Glomerular visceral epithelial cell (primary cell): ENCODE results near the gene SOCS6.
A peak's percentile ranks its signal among the peaks of the same experiment; 100 is the strongest.
"Not testable (repeated sequence)": the region's sequence is repeated elsewhere in the genome, so short reads cannot be mapped to it uniquely, and the experiment has no call there.

Source experiments
- DNase-seq: peaks from one replicate; pipeline ENCODE4 v3.0.0-alpha.2; 2016; ENCODE audit errors: extremely low spot score

The SOCS6 gene, protein sequence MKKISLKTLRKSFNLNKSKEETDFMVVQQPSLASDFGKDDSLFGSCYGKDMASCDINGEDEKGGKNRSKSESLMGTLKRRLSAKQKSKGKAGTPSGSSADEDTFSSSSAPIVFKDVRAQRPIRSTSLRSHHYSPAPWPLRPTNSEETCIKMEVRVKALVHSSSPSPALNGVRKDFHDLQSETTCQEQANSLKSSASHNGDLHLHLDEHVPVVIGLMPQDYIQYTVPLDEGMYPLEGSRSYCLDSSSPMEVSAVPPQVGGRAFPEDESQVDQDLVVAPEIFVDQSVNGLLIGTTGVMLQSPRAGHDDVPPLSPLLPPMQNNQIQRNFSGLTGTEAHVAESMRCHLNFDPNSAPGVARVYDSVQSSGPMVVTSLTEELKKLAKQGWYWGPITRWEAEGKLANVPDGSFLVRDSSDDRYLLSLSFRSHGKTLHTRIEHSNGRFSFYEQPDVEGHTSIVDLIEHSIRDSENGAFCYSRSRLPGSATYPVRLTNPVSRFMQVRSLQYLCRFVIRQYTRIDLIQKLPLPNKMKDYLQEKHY

DNA sequence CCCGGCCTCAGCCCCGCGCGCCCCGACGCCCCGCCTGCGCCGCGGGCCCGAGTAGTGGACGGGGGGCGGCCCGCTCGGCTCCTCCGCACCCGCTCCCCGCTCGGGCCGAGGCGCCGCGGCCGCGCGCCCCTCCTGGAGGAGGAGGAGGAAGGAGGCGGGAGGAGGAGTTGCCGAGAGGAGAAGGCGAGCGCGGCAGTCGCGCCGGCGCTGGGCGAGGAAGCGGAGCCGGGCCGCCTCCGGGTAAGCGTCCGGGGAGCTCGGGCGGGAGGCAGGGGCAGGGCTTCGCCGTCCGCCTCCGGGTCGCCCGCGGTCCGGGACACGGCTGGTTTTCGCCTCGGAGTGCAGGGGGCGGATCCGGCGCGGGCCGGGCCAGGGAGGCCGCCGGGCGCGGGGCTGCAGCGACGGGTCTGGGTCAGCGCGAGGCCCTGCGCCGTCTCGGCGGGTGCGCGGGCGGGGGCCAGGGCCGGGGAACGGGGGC is at the start of gene SOCS6:
TSS of gene SOCS6 (plus strand) at position 195 of the 478 bp plus-strand sequence. CDS start 35,624 bp downstream, outside the sequence.
- peak; percentile 81 for DNase-seq

DNA sequence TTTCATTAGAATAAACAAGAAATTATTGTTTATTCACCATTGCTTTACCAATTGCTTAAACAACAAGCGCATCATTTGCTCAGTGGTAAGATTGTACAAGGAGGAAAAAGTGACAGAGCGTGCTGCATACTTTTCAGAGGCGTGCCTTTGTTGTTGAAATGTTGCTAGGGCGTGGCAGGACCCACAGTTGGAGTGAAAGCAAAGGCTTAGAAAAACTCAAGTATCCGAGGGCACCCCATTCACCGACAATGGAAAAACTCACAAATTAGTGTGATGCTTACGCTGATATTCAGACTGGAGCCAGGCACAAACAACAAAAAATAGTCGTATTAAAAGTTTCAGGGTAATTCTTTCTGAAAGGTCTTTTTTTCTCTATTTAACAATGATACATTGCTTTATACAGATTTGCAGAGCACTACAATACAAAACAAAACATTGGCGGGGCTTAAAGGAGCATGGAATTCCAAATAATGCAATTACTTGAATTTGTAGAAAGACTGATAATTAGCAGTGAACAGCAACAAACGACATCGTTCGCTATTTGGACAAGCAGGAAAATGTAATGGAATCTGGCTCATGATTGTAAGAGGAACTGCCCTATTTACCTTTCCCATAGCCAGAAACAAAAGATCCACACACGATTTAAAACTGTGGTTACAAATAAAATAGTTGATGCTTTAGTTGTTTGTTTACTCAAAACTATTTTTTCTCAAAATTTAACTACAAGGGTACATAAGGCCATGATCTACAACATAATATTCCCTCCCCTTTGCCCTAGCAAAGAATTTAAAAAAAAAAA is 45.5 kb upstream of the SOCS6 start:
- DNase-seq: no peak

- no peak for DNase-seq
These were observed 42.8 kb upstream of the SOCS6 start for GRCh38 chr18:70246061-70246466.

DNA sequence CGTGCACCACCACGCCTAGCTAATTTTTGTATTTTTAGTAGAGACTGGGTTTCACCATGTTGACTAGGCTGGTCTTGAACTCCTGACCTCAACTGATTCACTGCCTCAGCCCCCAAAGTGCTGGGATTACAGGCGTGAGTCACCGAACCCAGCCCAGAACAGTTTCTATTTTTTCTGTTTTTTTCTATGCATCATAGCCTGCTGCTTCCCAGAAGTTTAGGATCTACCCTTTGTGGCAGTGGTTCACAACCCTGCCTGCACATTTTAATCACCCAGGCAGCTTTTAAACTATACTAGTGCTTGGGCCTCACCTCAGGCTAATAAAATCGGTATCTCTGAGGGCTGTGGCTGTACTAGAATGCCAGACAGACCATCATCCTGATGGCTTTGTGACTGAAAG is 39.7 kb upstream of the SOCS6 start:
- peak; percentile 15 for DNase-seq

DNA sequence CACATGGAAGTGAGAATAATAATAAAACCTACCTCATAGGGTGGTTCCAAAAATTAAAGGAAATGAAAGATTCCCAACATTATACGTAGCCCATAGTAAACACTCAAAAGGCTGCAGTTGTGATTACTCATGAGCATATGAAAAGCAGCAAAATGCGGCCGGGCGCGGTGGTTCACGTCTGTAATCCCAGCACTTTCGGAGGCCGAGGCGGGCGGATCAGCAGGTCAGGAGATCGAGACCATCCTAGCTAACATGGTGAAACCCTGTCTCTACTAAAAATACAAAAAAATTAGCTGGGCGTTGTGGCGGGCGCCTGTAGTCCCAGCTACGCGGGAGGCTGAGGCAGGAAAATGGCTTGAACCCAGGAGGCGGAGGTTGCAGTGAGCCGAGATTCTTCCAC is 39.0 kb upstream of the SOCS6 start:
- not testable (repeated sequence) for DNase-seq

DNA sequence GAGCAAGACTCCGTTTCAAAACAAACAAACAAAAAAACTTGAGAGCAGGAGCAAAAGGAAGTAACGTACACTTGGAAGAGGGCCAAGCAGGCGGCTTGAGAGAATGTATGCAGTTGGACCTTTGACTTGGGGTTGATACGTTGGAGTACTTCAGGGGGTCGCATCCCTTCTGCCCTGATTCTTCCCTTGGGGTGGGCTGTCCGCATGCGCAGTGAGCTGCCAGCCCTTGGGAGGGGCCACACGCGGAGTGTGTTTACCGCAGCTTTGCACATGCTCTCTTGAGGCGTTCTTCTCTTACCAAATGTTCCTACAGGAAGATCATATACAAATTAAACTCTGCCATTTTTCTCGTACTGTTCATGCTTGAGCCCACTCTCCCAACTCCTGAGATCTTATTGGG is 38.1 kb upstream of the SOCS6 start:
- DNase-seq: no peak

- DNase-seq: no peak
These were observed 32.7 kb upstream of the SOCS6 start for GRCh38 chr18:70256184-70256583.

DNA sequence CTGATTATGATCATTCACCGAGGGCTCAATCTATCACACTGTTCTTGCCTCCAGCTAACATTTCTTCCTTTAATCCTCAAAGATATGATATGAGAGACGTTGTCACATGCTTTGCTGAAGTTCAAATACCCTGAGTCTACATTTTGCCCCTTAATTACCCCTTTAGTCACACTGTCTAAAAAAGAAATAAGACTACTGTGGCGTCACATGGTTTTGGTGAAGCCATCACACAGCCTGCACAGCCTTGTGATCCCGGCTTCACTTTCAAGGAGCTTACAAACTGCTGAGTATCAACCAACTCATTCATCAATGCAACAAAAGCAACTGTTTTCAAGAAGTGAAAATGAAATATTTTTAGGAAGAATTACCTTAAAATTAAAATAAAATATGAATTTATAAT is 31.9 kb upstream of the SOCS6 start:
- no peak for DNase-seq

DNA sequence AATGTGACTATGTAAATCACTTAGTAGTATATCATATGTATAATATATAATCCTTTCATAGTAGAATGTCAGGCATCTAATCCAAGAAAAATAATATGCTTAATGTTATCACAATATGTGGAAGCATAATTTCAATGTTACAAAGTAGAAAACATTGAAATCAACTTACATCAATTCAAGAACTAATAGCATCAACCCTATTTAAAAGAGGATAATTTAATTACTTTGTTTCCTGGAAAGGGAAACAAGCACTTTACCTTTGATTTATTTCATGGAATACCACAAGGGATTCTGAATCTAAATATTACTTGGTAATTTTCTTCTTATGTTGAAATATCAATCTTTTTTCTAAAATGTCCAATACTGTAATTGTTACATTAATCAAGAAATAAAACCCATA is 30.6 kb upstream of the SOCS6 start:
- DNase-seq: no peak

DNA sequence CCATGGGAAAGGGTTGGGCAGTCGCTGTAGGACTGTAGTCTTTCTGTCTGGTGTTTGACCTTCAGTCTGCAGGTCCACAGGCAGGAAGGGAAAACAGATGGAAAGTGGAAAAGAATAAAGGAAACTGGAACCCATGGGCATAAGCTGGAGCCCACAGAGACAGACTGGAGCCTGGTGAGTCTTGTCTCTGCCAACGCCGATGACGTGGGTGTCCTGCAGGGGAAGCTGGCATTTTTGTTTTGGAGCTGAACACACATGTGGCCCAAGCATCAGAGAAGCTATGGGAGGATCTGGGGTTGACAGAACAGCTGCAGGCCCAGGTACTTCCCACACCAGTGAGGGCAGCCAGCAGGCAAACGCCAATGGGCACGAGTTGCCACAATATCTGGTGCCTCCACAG is 28.2 kb upstream of the SOCS6 start:
- no peak for DNase-seq

DNA sequence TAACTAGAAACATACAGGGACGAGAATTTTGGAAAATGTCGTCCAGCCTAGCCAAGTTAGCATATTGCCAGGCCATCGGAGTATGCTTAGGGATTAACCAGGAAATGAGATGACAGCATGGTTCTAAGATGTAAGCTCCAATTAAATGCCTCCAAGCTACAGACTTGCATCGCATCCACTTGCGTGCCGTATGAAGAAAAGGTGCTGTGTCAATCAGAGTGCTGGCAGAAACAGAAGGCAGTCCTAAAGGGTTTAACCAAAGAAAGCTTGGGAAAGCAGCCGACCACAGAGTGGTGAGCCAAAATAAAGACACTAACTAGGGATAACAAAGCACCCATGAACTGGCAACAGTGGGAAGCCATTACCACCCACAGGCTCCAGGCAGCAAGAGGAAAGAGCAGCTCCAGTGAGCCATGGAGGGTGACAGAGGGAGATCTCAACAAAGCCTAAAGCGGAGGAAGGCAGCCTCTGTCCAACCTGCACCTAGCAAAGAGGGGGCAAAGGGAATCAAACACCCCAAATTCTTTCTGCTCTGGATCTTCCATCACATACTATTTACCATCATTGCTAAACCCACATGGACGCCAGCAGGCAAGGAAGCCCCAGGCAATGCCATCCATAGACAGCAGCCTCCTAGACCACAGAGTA is 27.6 kb upstream of the SOCS6 start:
- no peak for DNase-seq

- no peak for DNase-seq
These were observed 25.5 kb upstream of the SOCS6 start for GRCh38 chr18:70263336-70263735.

- DNase-seq: no peak
These were observed 17.1 kb upstream of the SOCS6 start for GRCh38 chr18:70271742-70272141.

- no peak for DNase-seq
These were observed 15.8 kb upstream of the SOCS6 start for GRCh38 chr18:70273021-70273420.

- DNase-seq: no peak
These were observed 12.2 kb upstream of the SOCS6 start for GRCh38 chr18:70276416-70277191.

DNA sequence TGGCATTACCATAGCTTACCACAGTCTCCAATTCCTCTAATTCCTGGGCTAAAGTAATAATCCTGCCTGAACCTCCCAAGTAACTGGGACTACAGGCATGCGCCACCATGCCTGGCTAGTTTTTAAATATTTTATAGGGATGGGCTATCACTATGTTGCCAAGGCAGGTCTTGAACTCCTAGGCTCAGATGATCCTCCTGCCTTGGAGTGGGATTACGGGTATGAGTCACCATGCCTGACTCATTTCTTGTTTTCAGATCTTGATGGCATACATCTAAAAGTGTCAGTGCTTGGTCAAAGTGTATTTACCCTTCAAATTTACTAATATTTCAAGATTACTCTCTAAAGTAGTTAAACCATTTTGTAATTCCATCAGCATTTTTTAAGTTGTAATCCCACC is 9.4 kb upstream of the SOCS6 start:
- DNase-seq: no peak

DNA sequence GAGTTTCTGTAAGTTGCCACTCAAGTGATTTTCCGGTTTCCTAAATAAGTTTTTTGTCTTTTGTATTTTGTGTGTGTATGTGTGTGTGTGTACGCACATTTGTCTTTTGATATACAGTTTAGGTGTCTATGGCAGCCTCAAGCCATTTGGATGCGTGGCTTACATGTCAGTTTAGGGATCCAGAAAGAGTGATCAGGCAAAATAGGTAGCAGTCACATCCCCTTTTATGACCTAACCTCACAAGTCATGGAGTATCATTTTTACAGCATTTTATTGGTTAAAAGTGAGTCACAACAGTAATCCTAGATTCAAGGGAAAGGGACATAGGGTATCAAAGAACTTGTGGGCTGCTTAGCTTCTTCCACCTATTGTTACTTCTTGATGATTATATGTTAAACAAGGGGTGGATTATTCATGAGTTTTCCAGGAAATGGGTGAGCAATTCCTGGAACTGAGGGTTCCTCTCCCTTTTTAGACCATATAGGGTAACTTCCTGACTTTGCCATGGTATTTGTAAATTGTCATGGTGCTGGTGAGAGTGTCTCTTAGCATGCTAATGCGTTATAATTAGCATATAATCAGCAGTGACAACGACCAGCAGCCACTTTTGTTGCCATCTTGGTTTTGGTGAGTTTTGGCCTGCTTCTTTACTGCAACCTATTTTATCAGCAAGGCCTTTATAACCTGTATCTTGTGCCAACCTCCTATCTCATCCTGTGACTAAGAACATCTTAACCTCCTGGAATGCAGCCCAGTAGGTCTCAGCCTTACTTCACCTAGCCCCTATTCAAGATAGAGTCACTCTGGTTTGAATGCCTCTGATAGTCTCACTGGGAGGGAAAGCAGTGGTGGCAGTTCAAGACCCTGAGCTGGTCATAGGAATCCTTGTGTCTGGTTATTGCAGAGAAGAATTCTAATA is 8.6 kb upstream of the SOCS6 start:
- DNase-seq: peak; percentile 66

- no peak for DNase-seq
These were observed 3.7 kb upstream of the SOCS6 start for GRCh38 chr18:70284976-70285620.

DNA sequence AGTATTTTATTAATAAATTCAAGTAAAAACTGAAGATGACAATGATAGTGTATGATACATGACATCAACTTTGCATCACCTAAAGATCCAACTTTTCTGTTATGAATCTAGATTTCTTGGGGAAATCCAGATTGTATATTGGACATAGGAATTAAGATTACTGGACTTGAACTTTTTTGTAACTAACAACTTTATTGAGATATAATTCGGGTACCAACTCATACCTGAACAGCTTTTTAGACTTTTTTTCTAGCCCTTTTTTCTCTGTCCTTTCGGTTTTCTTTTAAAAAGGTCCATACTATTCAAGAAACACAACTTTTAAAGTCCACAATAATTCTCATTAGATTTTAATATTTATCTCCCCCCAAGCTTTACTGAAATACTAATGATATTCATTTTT is 1.1 kb upstream of the SOCS6 start:
- no peak for DNase-seq
